Parietal lobe (tissue), 1 donor: ENCODE measurements around the gene MYOT. TPM values are rescaled to one million over a fixed set of nuclear protein-coding genes. Genes with fewer than 3 reads are reported as not detected.

Experiments
- total RNA-seq: library from RNA; depleted of rRNA; stranded (reverse); fragments of >200 nt; gene quantifications from one replicate; pipeline ENCODE4 v1.2.3, GENCODE V29; 2014

The MYOT gene, protein sequence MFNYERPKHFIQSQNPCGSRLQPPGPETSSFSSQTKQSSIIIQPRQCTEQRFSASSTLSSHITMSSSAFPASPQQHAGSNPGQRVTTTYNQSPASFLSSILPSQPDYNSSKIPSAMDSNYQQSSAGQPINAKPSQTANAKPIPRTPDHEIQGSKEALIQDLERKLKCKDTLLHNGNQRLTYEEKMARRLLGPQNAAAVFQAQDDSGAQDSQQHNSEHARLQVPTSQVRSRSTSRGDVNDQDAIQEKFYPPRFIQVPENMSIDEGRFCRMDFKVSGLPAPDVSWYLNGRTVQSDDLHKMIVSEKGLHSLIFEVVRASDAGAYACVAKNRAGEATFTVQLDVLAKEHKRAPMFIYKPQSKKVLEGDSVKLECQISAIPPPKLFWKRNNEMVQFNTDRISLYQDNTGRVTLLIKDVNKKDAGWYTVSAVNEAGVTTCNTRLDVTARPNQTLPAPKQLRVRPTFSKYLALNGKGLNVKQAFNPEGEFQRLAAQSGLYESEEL
- total RNA-seq, result not detected

DNA sequence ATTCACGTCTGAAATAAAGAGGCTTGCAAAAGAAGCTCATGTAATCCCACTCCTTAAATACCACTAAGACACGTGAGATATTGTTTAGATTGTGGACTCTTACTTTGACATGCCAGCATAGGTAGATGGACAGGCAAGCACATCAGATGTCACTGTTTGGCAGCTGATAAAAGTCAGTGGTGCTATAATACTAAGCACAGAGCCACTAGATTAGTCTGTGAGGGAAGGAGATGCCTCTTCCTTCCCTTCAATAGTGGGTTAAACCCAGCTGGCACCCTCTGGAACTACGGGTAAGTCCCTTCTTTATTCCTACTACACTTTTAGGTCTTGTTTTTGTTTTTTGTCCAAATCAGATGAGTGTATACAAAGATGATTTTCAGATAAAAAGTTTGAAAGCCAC lies at the start of gene MYOT:
Gene MYOT, plus strand, starts transcription at position 197 of the 400 bp plus-strand sequence. CDS start 2,792 bp downstream, outside the sequence.

DNA sequence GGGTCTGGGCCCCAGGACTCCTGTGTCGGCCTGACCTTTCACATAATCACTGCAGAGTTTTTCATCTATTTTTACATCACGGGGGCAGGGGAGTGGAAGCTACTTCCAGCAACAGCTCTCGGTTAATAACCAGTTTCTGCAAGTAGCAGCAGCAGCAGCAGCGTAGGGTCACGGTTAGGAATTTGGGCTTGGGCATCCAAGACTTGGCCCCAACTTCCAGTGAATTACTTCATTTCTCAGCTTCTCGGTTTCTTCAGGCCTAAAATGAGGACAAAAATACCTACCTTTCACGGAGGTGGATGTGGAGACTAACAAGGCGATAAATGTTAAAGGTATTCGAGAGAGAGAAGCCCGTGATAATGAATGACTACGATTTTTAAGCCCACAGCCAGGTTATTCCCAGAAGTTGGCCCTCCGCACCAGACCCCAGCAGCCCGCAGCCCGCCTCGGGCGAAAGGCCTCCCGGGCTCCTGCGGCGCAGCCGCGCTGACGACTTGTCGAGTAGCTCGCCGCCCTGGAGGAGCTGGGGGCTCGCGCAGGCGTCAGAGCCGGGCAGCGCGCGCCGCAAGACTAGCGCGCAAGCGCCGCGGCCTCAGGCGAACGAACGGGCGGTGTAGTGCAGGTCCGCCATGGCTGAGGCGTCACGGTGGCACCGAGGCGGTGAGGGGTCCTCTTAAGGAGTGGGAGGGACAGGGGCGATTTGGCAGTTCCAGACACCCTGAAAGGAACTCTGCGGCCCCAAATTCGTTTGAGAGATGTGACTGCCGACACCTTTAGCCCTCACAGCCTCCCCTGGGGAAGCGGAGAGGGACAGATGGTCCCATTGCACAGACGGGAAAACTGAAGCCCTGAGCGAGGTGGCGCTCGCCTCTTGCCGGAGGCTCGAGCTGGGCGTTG lies 21.5 kb downstream of the MYOT start, which contains the start of gene PKD2L2:
Gene PKD2L2, plus strand, starts transcription at position 595 of the 897 bp plus-strand sequence. Its CDS starts 35 bp downstream, at position 630.

Other genes starting within 250 kb of the MYOT start
- 24.7 TPM for gene KLHL3, start 131.8 kb upstream of the MYOT start, total RNA-seq
- gene HNRNPA0, start 113.5 kb upstream of the MYOT start, total RNA-seq, result 40.1 TPM
- not detected for gene PKD2L2, start 21.6 kb downstream of the MYOT start, total RNA-seq
- 114 TPM for gene FAM13B, start 165.2 kb downstream of the MYOT start, total RNA-seq
- gene WNT8A, start 216.2 kb downstream of the MYOT start, total RNA-seq, result not detected